Cardiac muscle cell (in vitro differentiated cells and primary cell): ENCODE data around the gene HEXA. TPM values are rescaled to one million over a fixed set of nuclear protein-coding genes. Genes with fewer than 3 reads are reported as not detected.
"Not testable (repeated sequence)": the region's sequence is repeated elsewhere in the genome, so short reads cannot be mapped to it uniquely, and the experiment has no call there.

Source experiments
- DNase-seq, 2 donors: peaks; one replicate each; pipeline versions ENCODE4 v3.0.0 to v3.0.0-alpha.2; 2010 to 2017; ENCODE audit warnings: low read depth in 1 of 2, low spot score in 1 of 2
- H3K27ac ChIP-seq: fragments of 200-600 bp; sonication (generic); 2 replicates; pipeline ENCODE4 v1.5.1; 2016
- H3K27me3 ChIP-seq: fragments of 200-600 bp; sonication (generic); 2 replicates; pipeline ENCODE4 v1.6.0; 2016; ENCODE audit warnings: control low read depth
- H3K36me3 ChIP-seq: fragments of 200-600 bp; sonication (generic); 2 replicates; pipeline ENCODE4 v1.5.1; 2016; ENCODE audit warnings: control low read depth
- H3K4me1 ChIP-seq: fragments of 200-600 bp; sonication (generic); 2 replicates; pipeline ENCODE4 v1.8.1; 2017; ENCODE audit warnings: low read depth, mild to moderate bottlenecking, mixed run types
- H3K4me3 ChIP-seq: fragments of 200-600 bp; sonication (generic); 2 replicates; pipeline ENCODE4 v1.5.1; 2016; ENCODE audit warnings: mild to moderate bottlenecking
- H3K9me3 ChIP-seq: fragments of 200-600 bp; sonication (generic); 2 replicates; pipeline ENCODE4 v1.5.1; 2017; ENCODE audit warnings: low read depth, mild to moderate bottlenecking, control low read depth
- CTCF ChIP-seq: IDR thresholded peaks from 2 replicates; pipeline ENCODE4 v1.5.1; 2012; ENCODE audit warnings: low read depth, mild to moderate bottlenecking, low read length
- polyA plus RNA-seq: library from polyadenylated mRNA; unstranded; fragments of >200 nt; fragmentation: Nextera tagmentation; extraction: Ambion mirVana; gene quantifications from 2 replicates; pipeline ENCODE4 v1.2.1, GENCODE V29; 2016
- total RNA-seq: library from RNA; depleted of rRNA; stranded (reverse); fragments of >200 nt; gene quantifications from 2 replicates; pipeline ENCODE4 v1.2.3, GENCODE V29; 2016

HEXA gene
- total and polyA plus RNA-seq, 2 experiments from 2014 or later: 63.5 to 108 TPM

- no peak overlapping the region for H3K27ac ChIP-seq
- no peaks in the 10 kb centered on the region for H3K27me3 ChIP-seq
- TF ChIP-seq CTCF: no peak
- no peak overlapping the region for H3K4me3 ChIP-seq
- no peak for DNase-seq
- H3K9me3 ChIP-seq: no peaks in the 10 kb centered on the region
- no peaks in the 10 kb centered on the region for H3K4me1 ChIP-seq
- H3K36me3 ChIP-seq: no peaks in the 10 kb centered on the region
These were observed 22.8 kb upstream of the HEXA start for GRCh38 chr15:72398648-72399047.

GRCh38 chr15:72397796-72398588, 22.2 kb upstream of the HEXA start, which contains the start of gene TMEM202:
Gene TMEM202, plus strand, starts transcription at chr15:72398305. Its CDS starts 22 bp downstream, at chr15:72398327.
- Histone ChIP-seq H3K4me1 (no peaks in the 10 kb centered on the region), H3K36me3 (no peaks in the 10 kb centered on the region), H3K27me3 (no peaks in the 10 kb centered on the region), H3K9me3 (no peaks in the 10 kb centered on the region), H3K27ac (no peak within 1 kb of the TSS), H3K4me3 (no peak within 1 kb of the TSS)
- no peak for DNase-seq
- no peak for TF ChIP-seq CTCF

GRCh38 chr15:72396331-72396730, 20.5 kb upstream of the HEXA start:
- not testable (repeated sequence) for H3K4me1 ChIP-seq, H3K9me3 ChIP-seq, H3K27me3 ChIP-seq, H3K4me3 ChIP-seq, H3K27ac ChIP-seq, H3K36me3 ChIP-seq, DNase-seq

GRCh38 chr15:72389231-72389630, 13.4 kb upstream of the HEXA start:
- Histone ChIP-seq H3K27ac (no peak overlapping the region), H3K36me3 (no peaks in the 10 kb centered on the region), H3K27me3 (peaks cover 4% of the 10 kb centered on the region), H3K4me1 (no peaks in the 10 kb centered on the region), H3K4me3 (no peak overlapping the region), H3K9me3 (no peaks in the 10 kb centered on the region)
- no peak for TF ChIP-seq CTCF
- peak in 1 of 2 donors; percentile 43 for DNase-seq

GRCh38 chr15:72387741-72388140, 11.9 kb upstream of the HEXA start:
- no peaks in the 10 kb centered on the region for H3K36me3 ChIP-seq
- no peaks in the 10 kb centered on the region for H3K4me1 ChIP-seq
- H3K27me3 ChIP-seq: peaks cover 4% of the 10 kb centered on the region
- H3K27ac ChIP-seq: no peak overlapping the region
- no peak for DNase-seq
- no peaks in the 10 kb centered on the region for H3K9me3 ChIP-seq
- H3K4me3 ChIP-seq: no peak overlapping the region
- TF ChIP-seq CTCF: no peak

- Histone ChIP-seq H3K9me3 (no peaks in the 10 kb centered on the region), H3K27me3 (peaks cover 7% of the 10 kb centered on the region), H3K36me3 (no peaks in the 10 kb centered on the region), H3K4me3 (no peak overlapping the region), H3K4me1 (peaks cover under 1% of the 10 kb centered on the region), H3K27ac (no peak overlapping the region)
- peak; percentile 29 for TF ChIP-seq CTCF
- DNase-seq: peak in 1 of 2 donors; percentile 17
These were observed 6.3 kb upstream of the HEXA start for GRCh38 chr15:72382146-72382545.
